Neural cell (in vitro differentiated cells): ENCODE measurements around the gene S1PR3. TPM values are rescaled to one million over a fixed set of nuclear protein-coding genes. Genes with fewer than 3 reads are reported as not detected.

Source experiments
- H2AFZ ChIP-seq: fragments of 200-600, 300-800 bp; sonication (generic), shearing (Covaris generic); 2 replicates; pipeline ENCODE4 v1.6.0; 2014; ENCODE audit warnings: low read depth, mild to moderate bottlenecking, antibody characterized with exemption, low read length, moderate library complexity
- H3F3A ChIP-seq: fragments of 200-600 bp; shearing (Covaris generic); 2 replicates; pipeline ENCODE4 v1.6.1; 2016; ENCODE audit warnings: mild to moderate bottlenecking, moderate library complexity, mixed read lengths, antibody characterized with exemption, low read length; ENCODE audit not compliant: insufficient read depth, poor library complexity, severe bottlenecking
- H3K27ac ChIP-seq: fragments of 200-600, 300-800 bp; sonication (generic), shearing (Covaris generic); 2 replicates; pipeline ENCODE4 v1.5.1; 2014; ENCODE audit warnings: mild to moderate bottlenecking, low read length, moderate library complexity
- H3K27me3 ChIP-seq: fragments of 300-800, 200-600 bp; sonication (generic), shearing (Covaris generic); 2 replicates; pipeline ENCODE4 v1.6.0; 2014; ENCODE audit warnings: mild to moderate bottlenecking, low read depth, low read length, moderate library complexity; ENCODE audit not compliant: insufficient read depth
- H3K36me3 ChIP-seq: fragments of 300-800, 200-600 bp; sonication (generic), shearing (Covaris generic); 2 replicates; pipeline ENCODE4 v1.5.1; 2014; ENCODE audit warnings: mild to moderate bottlenecking, antibody characterized with exemption, low read length, moderate library complexity; ENCODE audit not compliant: insufficient read depth
- H3K4me2 ChIP-seq: fragments of 300-800, 200-600 bp; sonication (generic), shearing (Covaris generic); 2 replicates; pipeline ENCODE4 v1.6.0; 2014; ENCODE audit warnings: mild to moderate bottlenecking, low read length
- H3K4me3 ChIP-seq: fragments of 300-800, 200-600 bp; sonication (generic), shearing (Covaris generic); 2 replicates; pipeline ENCODE4 v1.5.1; 2014; ENCODE audit warnings: mild to moderate bottlenecking, low read length, moderate library complexity
- H3K79me2 ChIP-seq: fragments of 200-600 bp; shearing (Covaris generic); replicated peaks from 2 replicates; pipeline ENCODE4 v1.6.0; 2014; ENCODE audit warnings: mild to moderate bottlenecking, low read length, moderate library complexity; ENCODE audit not compliant: insufficient read depth
- H3K9ac ChIP-seq: fragments of 300-800, 200-600 bp; sonication (generic), shearing (Covaris generic); 2 replicates; pipeline ENCODE4 v1.6.1; 2016; ENCODE audit warnings: mild to moderate bottlenecking, low read length, mixed read lengths
- H3K9me2 ChIP-seq: fragments of 200-600 bp; shearing (Covaris generic); 2 replicates; pipeline ENCODE4 v1.6.1; 2016; ENCODE audit warnings: mild to moderate bottlenecking, low read length, mixed read lengths; ENCODE audit not compliant: insufficient read depth
- H3K9me3 ChIP-seq: fragments of 200-600, 300-800 bp; sonication (generic), shearing (Covaris generic); 2 replicates; pipeline ENCODE4 v1.6.1; 2016; ENCODE audit warnings: mild to moderate bottlenecking, mixed run types, low read length, moderate library complexity, mixed read lengths
- H4K20me1 ChIP-seq: fragments of 200-600 bp; shearing (Covaris generic); 2 replicates; pipeline ENCODE4 v1.6.1; 2016; ENCODE audit warnings: mild to moderate bottlenecking, mixed run types; ENCODE audit not compliant: insufficient read depth
- EP300 ChIP-seq: fragments of 450-650 bp; conservative IDR thresholded peaks from 2 replicates; pipeline ENCODE4 v1.6.1; 2014; ENCODE audit warnings: antibody characterized with exemption, mild to moderate bottlenecking, moderate library complexity; ENCODE audit not compliant: poor library complexity, severe bottlenecking
- EZH2 ChIP-seq: fragments of 200-600, 300-800 bp; shearing (Covaris generic), sonication (generic); IDR thresholded peaks from 2 replicates; pipeline ENCODE4 v1.6.1; 2014; ENCODE audit warnings: antibody characterized with exemption, low read length, borderline replicate concordance, mild to moderate bottlenecking; ENCODE audit not compliant: insufficient read depth, poor library complexity, severe bottlenecking
- MXI1 ChIP-seq: fragments of 450-650 bp; conservative IDR thresholded peaks from 2 replicates; pipeline ENCODE4 v1.6.1; 2014; ENCODE audit warnings: antibody characterized with exemption, mild to moderate bottlenecking; ENCODE audit not compliant: poor library complexity, severe bottlenecking
- POLR2AphosphoS5 ChIP-seq: IDR thresholded peaks from 2 replicates; pipeline ENCODE4 v1.6.1; 2012
- RAD21 ChIP-seq: fragments of 450-650 bp; conservative IDR thresholded peaks from 2 replicates; pipeline ENCODE4 v1.6.1; 2014; ENCODE audit warnings: antibody characterized with exemption, mild to moderate bottlenecking, moderate library complexity
- SMC3 ChIP-seq: fragments of 450-650 bp; conservative IDR thresholded peaks from 2 replicates; pipeline ENCODE4 v1.6.1; 2014; ENCODE audit warnings: antibody characterized with exemption, mild to moderate bottlenecking, moderate library complexity; ENCODE audit not compliant: poor library complexity
- TAF1 ChIP-seq: IDR thresholded peaks from 2 replicates; pipeline ENCODE4 v1.6.1; 2012; ENCODE audit warnings: low read depth
- polyA plus RNA-seq: library from polyadenylated mRNA; depleted of rRNA; stranded (reverse); fragments of >200 nt; gene quantifications from 2 replicates; pipeline ENCODE4 v1.2.3, GENCODE V29; 2014
- TF ChIP-seq, protein P1 (sequence below): IDR thresholded peaks from 2 replicates; pipeline ENCODE4 v1.6.1; 2012; ENCODE audit warnings: borderline replicate concordance
- TF ChIP-seq, protein P2 (sequence below): fragments of 450-650 bp; IDR thresholded peaks from 2 replicates; pipeline ENCODE4 v1.5.1; 2014; ENCODE audit warnings: antibody characterized with exemption, mild to moderate bottlenecking, moderate library complexity; ENCODE audit not compliant: poor library complexity, severe bottlenecking

The S1PR3 gene
- polyA plus RNA-seq, 1 donor from 2014 or later: 0.12 TPM

DNA sequence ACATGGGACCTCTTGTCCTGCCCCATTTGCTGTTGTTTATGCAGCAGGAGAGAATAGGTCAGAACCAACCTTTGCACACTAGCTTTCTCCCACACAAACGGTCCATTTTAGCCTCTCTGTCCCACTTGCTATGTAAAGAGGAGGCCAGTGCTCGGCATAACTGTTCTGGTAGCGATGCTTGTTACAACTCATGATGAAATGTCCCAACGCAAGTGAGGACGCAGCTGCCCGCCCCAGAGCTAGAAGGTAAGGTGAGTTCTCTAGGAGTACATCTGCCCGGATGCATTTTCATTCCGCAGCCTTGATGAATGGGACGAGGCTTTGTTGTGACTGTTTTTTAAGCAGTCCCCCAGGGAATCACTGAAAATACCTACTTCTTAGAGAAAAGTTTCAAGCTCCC is 14.1 kb downstream of the S1PR3 start:
- Histone ChIP-seq H4K20me1 (no peaks in the 10 kb centered on the region), H3K9me3 (no peaks in the 10 kb centered on the region), H2AFZ (no peak overlapping the region), H3K4me3 (no peak overlapping the region), H3K27me3 (no peaks in the 10 kb centered on the region), H3F3A (no peaks in the 10 kb centered on the region), H3K36me3 (no peaks in the 10 kb centered on the region), H3K9me2 (no peaks in the 10 kb centered on the region), H3K9ac (no peak overlapping the region), H3K79me2 (no peaks in the 10 kb centered on the region), H3K27ac (no peak overlapping the region), H3K4me2 (no peak overlapping the region)
- TF ChIP-seq, protein P1, sequence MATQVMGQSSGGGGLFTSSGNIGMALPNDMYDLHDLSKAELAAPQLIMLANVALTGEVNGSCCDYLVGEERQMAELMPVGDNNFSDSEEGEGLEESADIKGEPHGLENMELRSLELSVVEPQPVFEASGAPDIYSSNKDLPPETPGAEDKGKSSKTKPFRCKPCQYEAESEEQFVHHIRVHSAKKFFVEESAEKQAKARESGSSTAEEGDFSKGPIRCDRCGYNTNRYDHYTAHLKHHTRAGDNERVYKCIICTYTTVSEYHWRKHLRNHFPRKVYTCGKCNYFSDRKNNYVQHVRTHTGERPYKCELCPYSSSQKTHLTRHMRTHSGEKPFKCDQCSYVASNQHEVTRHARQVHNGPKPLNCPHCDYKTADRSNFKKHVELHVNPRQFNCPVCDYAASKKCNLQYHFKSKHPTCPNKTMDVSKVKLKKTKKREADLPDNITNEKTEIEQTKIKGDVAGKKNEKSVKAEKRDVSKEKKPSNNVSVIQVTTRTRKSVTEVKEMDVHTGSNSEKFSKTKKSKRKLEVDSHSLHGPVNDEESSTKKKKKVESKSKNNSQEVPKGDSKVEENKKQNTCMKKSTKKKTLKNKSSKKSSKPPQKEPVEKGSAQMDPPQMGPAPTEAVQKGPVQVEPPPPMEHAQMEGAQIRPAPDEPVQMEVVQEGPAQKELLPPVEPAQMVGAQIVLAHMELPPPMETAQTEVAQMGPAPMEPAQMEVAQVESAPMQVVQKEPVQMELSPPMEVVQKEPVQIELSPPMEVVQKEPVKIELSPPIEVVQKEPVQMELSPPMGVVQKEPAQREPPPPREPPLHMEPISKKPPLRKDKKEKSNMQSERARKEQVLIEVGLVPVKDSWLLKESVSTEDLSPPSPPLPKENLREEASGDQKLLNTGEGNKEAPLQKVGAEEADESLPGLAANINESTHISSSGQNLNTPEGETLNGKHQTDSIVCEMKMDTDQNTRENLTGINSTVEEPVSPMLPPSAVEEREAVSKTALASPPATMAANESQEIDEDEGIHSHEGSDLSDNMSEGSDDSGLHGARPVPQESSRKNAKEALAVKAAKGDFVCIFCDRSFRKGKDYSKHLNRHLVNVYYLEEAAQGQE: no peak
- TF ChIP-seq, protein P2, sequence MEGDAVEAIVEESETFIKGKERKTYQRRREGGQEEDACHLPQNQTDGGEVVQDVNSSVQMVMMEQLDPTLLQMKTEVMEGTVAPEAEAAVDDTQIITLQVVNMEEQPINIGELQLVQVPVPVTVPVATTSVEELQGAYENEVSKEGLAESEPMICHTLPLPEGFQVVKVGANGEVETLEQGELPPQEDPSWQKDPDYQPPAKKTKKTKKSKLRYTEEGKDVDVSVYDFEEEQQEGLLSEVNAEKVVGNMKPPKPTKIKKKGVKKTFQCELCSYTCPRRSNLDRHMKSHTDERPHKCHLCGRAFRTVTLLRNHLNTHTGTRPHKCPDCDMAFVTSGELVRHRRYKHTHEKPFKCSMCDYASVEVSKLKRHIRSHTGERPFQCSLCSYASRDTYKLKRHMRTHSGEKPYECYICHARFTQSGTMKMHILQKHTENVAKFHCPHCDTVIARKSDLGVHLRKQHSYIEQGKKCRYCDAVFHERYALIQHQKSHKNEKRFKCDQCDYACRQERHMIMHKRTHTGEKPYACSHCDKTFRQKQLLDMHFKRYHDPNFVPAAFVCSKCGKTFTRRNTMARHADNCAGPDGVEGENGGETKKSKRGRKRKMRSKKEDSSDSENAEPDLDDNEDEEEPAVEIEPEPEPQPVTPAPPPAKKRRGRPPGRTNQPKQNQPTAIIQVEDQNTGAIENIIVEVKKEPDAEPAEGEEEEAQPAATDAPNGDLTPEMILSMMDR: no peak
- TF ChIP-seq EZH2: no peak
- TF ChIP-seq EP300: no peak
- TF ChIP-seq POLR2AphosphoS5: no peak
- TF ChIP-seq MXI1: no peak

DNA sequence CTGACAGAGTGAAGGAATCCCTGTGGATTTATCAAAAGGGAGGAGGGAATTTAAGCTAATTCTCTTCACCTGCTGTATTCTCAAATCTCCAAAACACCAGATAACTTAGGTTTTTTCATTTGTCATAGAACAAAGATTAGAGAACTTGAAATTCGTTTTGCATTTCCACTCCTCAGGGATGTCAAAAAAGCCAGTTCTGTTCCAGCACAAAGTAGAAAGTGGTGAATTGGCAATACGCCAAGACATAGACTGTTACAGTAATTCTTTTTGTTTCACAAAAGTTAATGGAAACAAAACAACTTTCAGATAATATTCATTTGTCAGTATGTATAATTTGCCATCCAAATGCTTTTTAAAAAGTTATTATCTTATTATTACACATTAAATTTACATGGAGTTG is 15.0 kb downstream of the S1PR3 start:
- Histone ChIP-seq H4K20me1 (no peaks in the 10 kb centered on the region), H3K79me2 (no peaks in the 10 kb centered on the region), H3K36me3 (no peaks in the 10 kb centered on the region), H3K27ac (no peak overlapping the region), H3K9me2 (no peaks in the 10 kb centered on the region), H2AFZ (no peak overlapping the region), H3K4me3 (no peak overlapping the region), H3K4me2 (no peak overlapping the region), H3K9me3 (no peaks in the 10 kb centered on the region), H3K27me3 (no peaks in the 10 kb centered on the region), H3F3A (no peaks in the 10 kb centered on the region), H3K9ac (no peak overlapping the region)
- TF ChIP-seq, protein P1: no peak
- TF ChIP-seq, protein P2: no peak
- TF ChIP-seq SMC3 (no peak), TAF1 (no peak), EZH2 (no peak), MXI1 (no peak), RAD21 (no peak), POLR2AphosphoS5 (no peak), EP300 (no peak)
